Measurements from ENCODE around the gene OPTN. TPM values are rescaled to one million over a fixed set of nuclear protein-coding genes. Genes with fewer than 3 reads are reported as not detected.
"Not testable (repeated sequence)": the region's sequence is repeated elsewhere in the genome, so short reads cannot be mapped to it uniquely, and the experiment has no call there.

Gene OPTN
- total RNA-seq, 1 donor from 2014 or later: 96.1 TPM

GRCh38 chr10:13117841-13118783 is 18.1 kb downstream of the OPTN start:
- intact Hi-C loops (cut with micrococcal nuclease): no loop called here

GRCh38 chr10:13118784-13119410 is 18.9 kb downstream of the OPTN start:
- intact Hi-C loops (cut with micrococcal nuclease): no loop called here

GRCh38 chr10:13120786-13121499 is 21.0 kb downstream of the OPTN start:
- intact Hi-C loops (cut with micrococcal nuclease): no loop called here

GRCh38 chr10:13121500-13121854 is 21.5 kb downstream of the OPTN start:
- intact Hi-C loops (cut with micrococcal nuclease): no loop called here

GRCh38 chr10:13136651-13137050 is 36.7 kb downstream of the OPTN start:
- intact Hi-C loops (cut with micrococcal nuclease): no loop called here

GRCh38 chr10:13139150-13139549 is 39.2 kb downstream of the OPTN start:
- intact Hi-C loops (cut with micrococcal nuclease): no loop called here

- intact Hi-C loops (cut with micrococcal nuclease): no loop called here
Observed at GRCh38 chr10:13139676-13140075, 39.7 kb downstream of the OPTN start.

GRCh38 chr10:13140627-13141190 is 40.7 kb downstream of the OPTN start:
- intact Hi-C loops (cut with micrococcal nuclease): no loop called here

GRCh38 chr10:13143766-13144165 is 43.8 kb downstream of the OPTN start:
- intact Hi-C loops (cut with micrococcal nuclease): no loop called here

- intact Hi-C loops (cut with micrococcal nuclease): no loop called here
Observed at GRCh38 chr10:13144814-13145213, 44.9 kb downstream of the OPTN start.

GRCh38 chr10:13146379-13146778 is 46.4 kb downstream of the OPTN start:
- intact Hi-C loops (cut with micrococcal nuclease): no loop called here

GRCh38 chr10:13147161-13147560 is 47.2 kb downstream of the OPTN start:
- intact Hi-C loops (cut with micrococcal nuclease): no loop called here

GRCh38 chr10:13152296-13152695 is 52.3 kb downstream of the OPTN start:
- intact Hi-C loops (cut with micrococcal nuclease): no loop called here

GRCh38 chr10:13155860-13156259 is 55.9 kb downstream of the OPTN start:
- intact Hi-C loops (cut with micrococcal nuclease): not testable (repeated sequence)

GRCh38 chr10:13158401-13158800 is 58.4 kb downstream of the OPTN start:
- intact Hi-C loops (cut with micrococcal nuclease): no loop called here

- intact Hi-C loops (cut with micrococcal nuclease): loop anchor here (1.0 kb wide), 4 partner anchors 62 to 279 kb away; partner anchors contain the start of gene SEPHS1
Observed at GRCh38 chr10:13160934-13161856, 61.2 kb downstream of the OPTN start, which contains the start of gene MCM10. MCM10 (plus strand) TSS chr10:13161558; CDS start chr10:13164203, 2,645 bp downstream.

GRCh38 chr10:13161857-13162271 is 61.9 kb downstream of the OPTN start:
- intact Hi-C loops (cut with micrococcal nuclease): loop anchor here (1.0 kb wide), 4 partner anchors 63 to 278 kb away; partner anchors contain the start of gene SEPHS1

- intact Hi-C loops (cut with micrococcal nuclease): no loop called here
Observed at GRCh38 chr10:13163859-13164258, 63.9 kb downstream of the OPTN start.

GRCh38 chr10:13165177-13165576 is 65.2 kb downstream of the OPTN start:
- intact Hi-C loops (cut with micrococcal nuclease): no loop called here

GRCh38 chr10:13167568-13167967 is 67.6 kb downstream of the OPTN start:
- intact Hi-C loops (cut with micrococcal nuclease): no loop called here
